ENCODE measurements around the gene ROR1. TPM values are rescaled to one million over a fixed set of nuclear protein-coding genes. Genes with fewer than 3 reads are reported as not detected.

The ROR1 gene
- total and polyA plus RNA-seq, 9 of the 15 experiments (the other 6 are each of a cell fraction or from before 2014, with no cell fraction given), result 0.02 TPM; not detected in 8

DNA sequence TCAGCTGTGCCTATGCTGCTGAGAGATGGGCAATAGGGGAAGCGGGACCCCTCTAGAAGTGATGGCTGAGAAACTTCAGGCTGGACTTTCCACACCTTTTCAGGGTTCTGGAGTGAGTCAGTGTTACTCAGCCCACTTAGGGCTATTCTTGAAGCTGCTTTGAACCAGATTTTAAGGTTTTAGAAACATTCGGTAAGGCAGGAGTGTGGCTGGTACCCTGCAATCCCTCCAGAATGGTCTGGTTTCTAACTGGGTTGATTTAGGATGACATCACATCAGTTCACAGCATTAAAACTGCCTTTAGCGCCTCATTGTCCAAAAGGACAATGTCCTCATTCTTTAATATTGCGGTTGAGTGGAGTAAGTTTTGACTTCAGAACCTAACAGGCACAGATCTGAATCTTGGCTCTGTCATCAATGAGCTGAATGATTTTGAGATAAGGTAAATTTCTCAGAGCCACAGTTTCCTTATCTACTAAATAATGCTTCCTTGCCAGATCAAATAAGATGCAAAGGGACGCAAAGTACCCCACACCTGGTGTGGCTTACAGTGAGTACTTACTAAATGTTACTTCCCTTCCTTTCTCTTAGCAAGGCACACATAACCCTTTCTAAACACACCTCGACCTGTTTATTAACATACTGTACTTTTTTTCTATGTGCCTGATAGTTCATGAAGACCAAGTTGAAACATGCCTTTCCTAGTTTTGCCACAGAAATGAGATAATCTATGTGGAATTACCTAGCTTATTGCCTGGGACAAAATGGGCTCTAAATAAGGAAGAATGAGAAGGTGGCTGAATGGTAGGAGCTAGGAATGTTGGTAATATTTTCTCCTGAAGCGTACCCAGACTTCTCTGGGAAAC, 209.8 kb downstream of the ROR1 start:
- TF ChIP-seq JUND (IDR thresholded peaks at IDR 0.05; ENCODE audit: borderline replicate concordance, low read depth, low read length) (no peak), JUND (tag; IDR thresholded peaks at IDR 0.05; ENCODE audit: borderline replicate concordance, low read depth, low read length) (no peak), ELF4 (CRISPR knock-in tag; IDR thresholded peaks at IDR 0.05) (no peak), BRD4 (IDR thresholded peaks at IDR 0.05) (no peak), THRAP3 (IDR thresholded peaks at IDR 0.05; ENCODE audit: borderline replicate concordance) (no peak), RBM14 (IDR thresholded peaks at IDR 0.05; ENCODE audit: borderline replicate concordance, insufficient read depth, low read depth, low read length) (no peak), ZNF384 (IDR thresholded peaks at IDR 0.05; ENCODE audit: low read depth, low read length) (no peak), ZNF316 (IDR thresholded peaks at IDR 0.05) (no peak), HNRNPUL1 (IDR thresholded peaks at IDR 0.05; ENCODE audit: low read length) (no peak), BMI1 (IDR thresholded peaks at IDR 0.05; ENCODE audit: low read length) (no peak), POLR2AphosphoS2 (IDR thresholded peaks at IDR 0.05; ENCODE audit: low read length) (no peak), KLF13 (tag; IDR thresholded peaks at IDR 0.05; ENCODE audit: borderline replicate concordance, low read depth) (no peak), ZNF561 (CRISPR knock-in tag; conservative IDR thresholded peaks at IDR 0.05) (no peak), SREBF1 (IDR thresholded peaks at IDR 0.05; ENCODE audit: borderline replicate concordance, low read depth, low read length) (no peak), FOXK1 (CRISPR knock-in tag; IDR thresholded peaks at IDR 0.05; ENCODE audit: borderline replicate concordance) (no peak), RBFOX2 (IDR thresholded peaks at IDR 0.05; ENCODE audit: low read depth, low read length) (no peak)
- Histone ChIP-seq H2AFZ (ENCODE audit: low read depth, low read length) (no peak overlapping the region), H4K20me1 (replicated peaks; ENCODE audit: control insufficient read depth, insufficient read depth, low read length) (no peaks in the 10 kb centered on the region), H3K9me1 (ENCODE audit: control insufficient read depth, insufficient read depth, low read length) (no peaks in the 10 kb centered on the region), H3K27me3 (ENCODE audit: control insufficient read depth in 2 of 2, insufficient read depth in 2 of 2, low read length in 2 of 2) (no peaks in the 10 kb centered on the region), H3K27ac (ENCODE audit: extremely low read depth, low read depth, low read length) (no peak overlapping the region), H3K9me3 (replicated peaks; ENCODE audit: control insufficient read depth, insufficient read depth, low read depth, low read length) (no peaks in the 10 kb centered on the region), H3K4me2 (ENCODE audit: insufficient read depth, low read length) (no peak overlapping the region), H3K79me2 (ENCODE audit: control insufficient read depth, insufficient read depth, low read length) (no peaks in the 10 kb centered on the region), H3K36me3 (ENCODE audit: control insufficient read depth, insufficient read depth, low read length) (no peaks in the 10 kb centered on the region), H3K4me3 (no peak overlapping the region), H3K4me1 (replicated peaks in 1 of 2; ENCODE audit: control insufficient read depth in 2 of 2, insufficient read depth in 2 of 2, low read length in 2 of 2) (no peaks in the 10 kb centered on the region), H3K9ac (ENCODE audit: insufficient read depth in 1 of 2, low read depth in 2 of 2, low read length in 2 of 2) (no peak overlapping the region)
- 3% methylated on average over 7 of the region's 7 CpGs for WGBS (ENCODE audit: insufficient coverage, low coverage, missing lambda C conversion rate)
- DNase-seq (ENCODE audit: extremely low read depth in 1 of 4, low spot score in 3 of 4), result no peak
- ChIA-PET POLR2A (interaction anchor here (0.6 kb wide), 1 partner anchor 32 kb away, joined by 3 read pairs; no protein-coding TSS in a partner anchor), CTCF (ENCODE audit: low intra/inter-chr PET ratio) (no interaction called here)
- BruUV-seq (replicated peaks), result no TSS peak
- no peak for FAIRE-seq
- no peak for ATAC-seq
- in situ Hi-C loops (cut with MboI), result no loop called here
- intact Hi-C loops (cut with micrococcal nuclease), result no loop called here
